Activated B cell treated with CpG ODN at 0.5 μM for 24 hours (primary cell): ENCODE measurements around the gene HSFX4. TPM values are rescaled to one million over a fixed set of nuclear protein-coding genes. Genes with fewer than 3 reads are reported as not detected.
"Not testable (repeated sequence)": the region's sequence is repeated elsewhere in the genome, so short reads cannot be mapped to it uniquely, and the experiment has no call there.

Experiments
- ATAC-seq: fragments of 200-7000 bp; cut with Tn5 transposase; one replicate; pipeline ENCODE4 v1.10.0; 2021; ENCODE audit warnings: low read depth, mild to moderate bottlenecking, moderate library complexity
- CTCF ChIA-PET: fragments of 350-600 bp; sonication (Branson Sonifier 250); formaldehyde crosslinking; loops from one replicate; lab custom pipeline; 2021; ENCODE audit warnings: antibody characterized with exemption; lab: Charles Lee
- POLR2A ChIA-PET: fragments of 350-600 bp; sonication (Branson Sonifier 250); formaldehyde crosslinking; loops from one replicate; lab custom pipeline; 2021; ENCODE audit warnings: antibody characterized with exemption; lab: Charles Lee
- DNase-seq: peaks from one replicate; pipeline ENCODE4 v3.0.0; 2022
- H3K27ac Mint-ChIP-seq: one replicate; pipeline ENCODE4 v1.8.0; 2020; ENCODE audit warnings: mixed read lengths
- H3K27me3 Mint-ChIP-seq: one replicate; pipeline ENCODE4 v1.8.0; 2021; ENCODE audit warnings: mixed read lengths
- H3K36me3 Mint-ChIP-seq: one replicate; pipeline ENCODE4 v1.8.0; 2021; ENCODE audit warnings: low read depth, mixed read lengths
- H3K4me1 Mint-ChIP-seq: one replicate; pipeline ENCODE4 v1.8.0; 2021; ENCODE audit warnings: mixed read lengths
- H3K4me3 Mint-ChIP-seq: one replicate; pipeline ENCODE4 v1.8.0; 2020; ENCODE audit warnings: mild to moderate bottlenecking, mixed read lengths
- H3K9me3 Mint-ChIP-seq: one replicate; pipeline ENCODE4 v1.8.0; 2020; ENCODE audit warnings: mixed read lengths
- CTCF ChIP-seq: fragments of 200-600 bp; IDR thresholded peaks from one replicate; pipeline ENCODE4 v1.8.0; 2022; ENCODE audit warnings: antibody characterized with exemption, mild to moderate bottlenecking
- intact Hi-C: fragments of 100-400 bp; cut with micrococcal nuclease; formaldehyde crosslinking; loops from one replicate; pipeline ENCODE4 v1.15.1; 2024
- total RNA-seq: library from RNA; stranded (reverse); gene quantifications from 2 replicates; pipeline ENCODE4 v1.2.3, GENCODE V29; 2022

Gene HSFX4, protein sequence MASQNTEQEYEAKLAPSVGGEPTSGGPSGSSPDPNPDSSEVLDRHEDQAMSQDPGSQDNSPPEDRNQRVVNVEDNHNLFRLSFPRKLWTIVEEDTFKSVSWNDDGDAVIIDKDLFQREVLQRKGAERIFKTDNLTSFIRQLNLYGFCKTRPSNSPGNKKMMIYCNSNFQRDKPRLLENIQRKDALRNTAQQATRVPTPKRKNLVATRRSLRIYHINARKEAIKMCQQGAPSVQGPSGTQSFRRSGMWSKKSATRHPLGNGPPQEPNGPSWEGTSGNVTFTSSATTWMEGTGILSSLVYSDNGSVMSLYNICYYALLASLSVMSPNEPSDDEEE
- total RNA-seq: not detected in 2 replicates

GRCh38 chrX:149929400-149929799, at the start of gene HSFX4:
TSS of gene HSFX4 (plus strand) at chrX:149929573. CDS start at chrX:149929645, 72 bp downstream.
- intact Hi-C loops, POLR2A ChIA-PET, H3K9me3 Mint-ChIP-seq, H3K4me3 Mint-ChIP-seq, H3K36me3 Mint-ChIP-seq, H3K27ac Mint-ChIP-seq, DNase-seq, H3K4me1 Mint-ChIP-seq, H3K27me3 Mint-ChIP-seq, ATAC-seq, CTCF ChIA-PET: not testable (repeated sequence)

- intact Hi-C loops: no loop called here
- DNase-seq: no peak
- Mint-ChIP-seq H3K9me3 (no peaks in the 10 kb centered on the region), H3K27me3 (no peaks in the 10 kb centered on the region), H3K36me3 (no peaks in the 10 kb centered on the region), H3K4me1 (no peaks in the 10 kb centered on the region), H3K4me3 (no peak within 1 kb of the TSS), H3K27ac (no peak within 1 kb of the TSS)
- CTCF ChIA-PET: no interaction called here
- TF ChIP-seq CTCF: no peak
- POLR2A ChIA-PET: interaction anchor here (0.6 kb wide), 1 partner anchor 351 kb away, joined by 3 read pairs; no protein-coding TSS in a partner anchor
- ATAC-seq: no peak
These were observed 48.2 kb upstream of the HSFX4 start, which contains the start of gene MAGEA8 for GRCh38 chrX:149881081-149881711. TSS of gene MAGEA8 (plus strand) at chrX:149881183. CDS start at chrX:149884273, 3,090 bp downstream.

DNA sequence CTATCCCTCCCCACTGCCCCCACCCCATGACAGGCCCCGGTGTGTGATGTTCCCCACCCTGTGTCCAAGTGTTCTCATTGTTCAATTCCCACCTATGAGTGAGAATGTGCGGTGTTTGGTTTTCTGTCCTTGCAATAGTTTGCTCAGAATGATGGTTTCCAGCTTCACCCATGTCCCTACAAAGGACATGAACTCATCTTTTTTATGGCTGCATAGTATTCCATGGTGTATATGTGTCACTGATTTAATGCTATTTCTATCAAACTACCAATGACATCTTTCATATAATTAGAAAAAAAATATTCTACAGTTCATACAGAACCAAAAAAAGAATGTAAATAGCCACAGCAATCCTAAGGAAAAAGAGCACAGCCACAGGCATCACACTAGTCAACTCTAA, 38.5 kb upstream of the HSFX4 start:
- POLR2A ChIA-PET, H3K4me1 Mint-ChIP-seq, ATAC-seq, H3K4me3 Mint-ChIP-seq, CTCF ChIA-PET, H3K36me3 Mint-ChIP-seq, intact Hi-C loops, H3K27me3 Mint-ChIP-seq, DNase-seq, H3K9me3 Mint-ChIP-seq, H3K27ac Mint-ChIP-seq: not testable (repeated sequence)

DNA sequence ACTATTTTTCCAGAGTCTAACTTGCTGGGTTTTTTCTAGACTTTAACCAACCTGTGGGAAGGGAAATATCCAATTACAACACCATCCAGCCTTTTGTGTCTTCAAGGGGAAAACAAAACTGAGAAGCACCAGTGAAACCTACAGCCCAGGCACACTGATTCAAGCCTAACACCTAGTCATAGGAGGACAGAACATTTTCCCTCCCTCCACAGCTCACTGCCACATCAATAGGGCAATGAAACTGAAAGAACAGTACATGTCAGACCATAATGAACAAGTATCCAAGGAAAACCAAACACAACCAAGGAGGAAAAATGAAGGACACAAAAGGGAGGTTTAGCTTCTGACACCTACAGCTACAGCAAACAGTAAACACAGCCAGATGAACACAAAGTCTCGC, 30.8 kb upstream of the HSFX4 start:
- intact Hi-C loops: no loop called here
- peaks cover 6% of the 10 kb centered on the region for H3K9me3 Mint-ChIP-seq
- no peak overlapping the region for H3K27ac Mint-ChIP-seq
- TF ChIP-seq CTCF: no peak
- no peak overlapping the region for H3K4me3 Mint-ChIP-seq
- H3K4me1 Mint-ChIP-seq: no peaks in the 10 kb centered on the region
- ATAC-seq (no peak), DNase-seq (no peak)
- peaks cover 6% of the 10 kb centered on the region for H3K27me3 Mint-ChIP-seq
- CTCF ChIA-PET: no interaction called here
- POLR2A ChIA-PET: no interaction called here
- H3K36me3 Mint-ChIP-seq: no peaks in the 10 kb centered on the region

GRCh38 chrX:149903889-149904748, 25.3 kb upstream of the HSFX4 start:
- no peak for TF ChIP-seq CTCF
- H3K4me1 Mint-ChIP-seq: no peaks in the 10 kb centered on the region
- ATAC-seq (no peak), DNase-seq (no peak)
- intact Hi-C loops: no loop called here
- H3K27ac Mint-ChIP-seq: no peak overlapping the region
- ChIA-PET POLR2A (no interaction called here), CTCF (no interaction called here)
- no peak overlapping the region for H3K4me3 Mint-ChIP-seq
- H3K36me3 Mint-ChIP-seq: no peaks in the 10 kb centered on the region
- H3K9me3 Mint-ChIP-seq: no peaks in the 10 kb centered on the region
- H3K27me3 Mint-ChIP-seq: no peaks in the 10 kb centered on the region
